Measurements from ENCODE around the gene DEPDC5.

DNA sequence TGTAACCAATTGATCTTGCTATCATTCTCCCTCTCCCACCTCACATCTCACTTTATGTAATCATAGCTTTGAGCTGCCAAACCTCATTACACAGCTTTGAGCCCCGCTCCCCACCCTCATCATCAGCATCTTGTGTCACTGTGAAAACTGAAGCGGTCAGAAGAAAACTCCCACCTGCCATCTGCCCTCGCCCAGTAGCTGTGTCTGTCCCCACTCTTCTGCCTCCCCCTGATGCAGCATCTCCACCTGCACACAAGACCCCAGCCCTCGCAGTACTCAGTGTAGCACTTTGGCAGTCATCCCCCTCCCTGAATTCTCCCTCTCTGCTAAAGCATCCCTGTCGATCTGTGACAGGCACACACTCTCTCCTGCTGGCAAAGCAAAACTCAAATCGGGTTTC lies 130.2 kb downstream of the DEPDC5 start:
- TF ChIP-seq, protein P1, sequence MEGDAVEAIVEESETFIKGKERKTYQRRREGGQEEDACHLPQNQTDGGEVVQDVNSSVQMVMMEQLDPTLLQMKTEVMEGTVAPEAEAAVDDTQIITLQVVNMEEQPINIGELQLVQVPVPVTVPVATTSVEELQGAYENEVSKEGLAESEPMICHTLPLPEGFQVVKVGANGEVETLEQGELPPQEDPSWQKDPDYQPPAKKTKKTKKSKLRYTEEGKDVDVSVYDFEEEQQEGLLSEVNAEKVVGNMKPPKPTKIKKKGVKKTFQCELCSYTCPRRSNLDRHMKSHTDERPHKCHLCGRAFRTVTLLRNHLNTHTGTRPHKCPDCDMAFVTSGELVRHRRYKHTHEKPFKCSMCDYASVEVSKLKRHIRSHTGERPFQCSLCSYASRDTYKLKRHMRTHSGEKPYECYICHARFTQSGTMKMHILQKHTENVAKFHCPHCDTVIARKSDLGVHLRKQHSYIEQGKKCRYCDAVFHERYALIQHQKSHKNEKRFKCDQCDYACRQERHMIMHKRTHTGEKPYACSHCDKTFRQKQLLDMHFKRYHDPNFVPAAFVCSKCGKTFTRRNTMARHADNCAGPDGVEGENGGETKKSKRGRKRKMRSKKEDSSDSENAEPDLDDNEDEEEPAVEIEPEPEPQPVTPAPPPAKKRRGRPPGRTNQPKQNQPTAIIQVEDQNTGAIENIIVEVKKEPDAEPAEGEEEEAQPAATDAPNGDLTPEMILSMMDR (IDR thresholded peaks at IDR 0.05) = no peak
- no peak for TF ChIP-seq POLR2A (IDR thresholded peaks at IDR 0.05)

Measured in vagina (tissue), 2 donors.